HG03342 (cell line): Measurements from ENCODE around the gene SPANXN5.
"Not testable (repeated sequence)": the region's sequence is repeated elsewhere in the genome, so short reads cannot be mapped to it uniquely, and the experiment has no call there.

Experiments used
- ATAC-seq: cut with Tn5 transposase; IDR thresholded peaks from one replicate; pipeline ENCODE4 v1.9.1; 2021; ENCODE audit warnings: mild to moderate bottlenecking, moderate library complexity; ENCODE audit not compliant: unreplicated experiment

SPANXN5 gene, protein sequence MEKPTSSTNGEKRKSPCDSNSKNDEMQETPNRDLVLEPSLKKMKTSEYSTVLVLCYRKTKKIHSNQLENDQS

GRCh38 chrX:52797327-52797726 is at the start of gene SPANXN5:
Gene SPANXN5, minus strand, starts transcription at chrX:52797427. Its CDS starts 79 bp downstream, at chrX:52797348.
- not testable (repeated sequence) for ATAC-seq

DNA sequence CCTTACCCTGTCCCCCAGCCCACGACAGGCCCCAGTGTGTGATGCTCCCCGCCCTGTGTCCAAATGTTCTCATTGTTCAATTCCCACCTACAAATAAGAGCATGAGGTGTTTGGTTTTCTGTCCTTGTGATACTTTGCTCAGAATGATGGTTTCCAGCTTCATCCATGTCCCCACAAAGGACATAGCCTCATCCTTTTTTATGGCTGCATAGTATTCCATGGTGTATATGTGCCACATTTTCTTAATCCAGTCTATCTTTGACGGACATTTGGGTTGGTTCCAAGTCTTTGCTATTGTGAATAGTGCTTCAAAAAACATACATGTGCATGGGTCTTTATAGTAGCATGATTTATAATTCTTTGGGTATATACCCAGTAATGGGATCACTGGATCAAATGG is 46.4 kb upstream of the SPANXN5 start:
- not testable (repeated sequence) for ATAC-seq

GRCh38 chrX:52839137-52839536 is 41.9 kb upstream of the SPANXN5 start:
- peak; percentile 64 for ATAC-seq

- ATAC-seq = no peak
These were observed 33.3 kb upstream of the SPANXN5 start for GRCh38 chrX:52830551-52830950.

GRCh38 chrX:52824608-52825007 is 27.4 kb upstream of the SPANXN5 start:
- no peak for ATAC-seq

- no peak for ATAC-seq
These were observed 24.0 kb upstream of the SPANXN5 start for GRCh38 chrX:52821079-52821760.

DNA sequence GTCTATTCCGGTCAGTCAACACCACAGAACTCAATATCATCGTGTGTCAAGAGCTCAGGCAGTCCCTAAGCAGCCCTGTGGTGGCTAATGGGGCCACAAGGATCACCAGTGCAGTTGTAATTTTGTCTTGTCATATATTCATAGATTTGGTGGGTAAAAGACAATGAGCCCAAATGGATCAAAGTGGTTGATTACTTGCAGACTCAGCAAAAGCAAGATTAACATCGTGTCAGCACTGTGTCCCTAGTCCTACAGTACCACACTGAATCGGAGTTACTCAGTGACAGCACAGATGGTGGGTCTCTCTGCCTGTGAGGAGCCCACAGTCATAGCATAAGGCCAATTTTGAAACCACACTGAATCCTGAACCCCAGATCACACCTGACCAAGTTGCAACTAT is 22.6 kb upstream of the SPANXN5 start:
- no peak for ATAC-seq

DNA sequence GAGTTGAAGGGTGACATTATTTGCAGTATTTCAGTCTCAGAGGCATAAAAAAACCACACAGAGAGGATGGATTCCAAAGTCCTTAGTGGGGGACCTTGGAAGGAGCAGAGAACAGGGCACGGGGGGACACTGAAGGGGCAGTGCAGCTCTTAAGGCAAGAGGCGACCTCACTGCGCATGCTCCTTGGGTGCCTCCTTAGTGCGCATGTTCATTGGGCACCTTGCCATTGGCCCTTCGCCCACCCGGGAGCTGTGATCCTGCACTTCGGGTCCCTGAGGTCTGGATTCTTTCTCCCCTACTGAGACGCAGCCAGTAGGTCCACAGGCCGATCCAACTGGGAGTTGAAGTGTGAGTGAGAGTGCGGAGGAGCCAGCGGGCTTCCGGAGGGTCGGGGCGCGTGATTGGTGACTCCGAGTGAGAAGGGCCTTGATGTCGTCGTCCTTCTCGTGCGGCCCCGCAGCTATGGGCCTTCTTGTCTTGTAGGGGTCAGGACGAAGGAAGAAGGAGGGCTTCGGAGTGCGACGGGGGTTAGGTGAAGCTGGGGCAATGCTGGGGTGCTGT is 13.9 kb upstream of the SPANXN5 start, which contains the start of gene XAGE5:
XAGE5 (plus strand) TSS at position 223 of the 561 bp plus-strand sequence. CDS start 1,280 bp downstream, outside the sequence.
- no peak for ATAC-seq

DNA sequence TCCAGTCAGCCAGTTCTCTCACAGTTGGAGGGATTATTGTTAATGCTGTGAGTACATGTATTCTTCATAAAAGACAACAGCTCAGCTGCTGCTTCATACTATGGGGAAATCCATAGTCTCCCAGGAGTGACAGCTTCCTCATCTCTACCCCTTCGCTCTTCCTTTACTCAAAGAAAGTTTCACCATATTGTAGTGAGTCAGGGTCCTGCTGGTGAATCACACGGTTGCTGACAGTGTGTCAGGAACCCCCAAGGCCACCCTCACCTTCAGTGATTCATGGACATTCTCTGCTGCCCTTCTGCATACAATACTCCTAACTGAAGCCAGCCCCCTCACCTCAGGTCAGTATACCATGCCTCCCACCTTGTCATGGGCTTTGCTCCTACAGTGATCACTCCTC is 7.6 kb upstream of the SPANXN5 start:
- not testable (repeated sequence) for ATAC-seq

DNA sequence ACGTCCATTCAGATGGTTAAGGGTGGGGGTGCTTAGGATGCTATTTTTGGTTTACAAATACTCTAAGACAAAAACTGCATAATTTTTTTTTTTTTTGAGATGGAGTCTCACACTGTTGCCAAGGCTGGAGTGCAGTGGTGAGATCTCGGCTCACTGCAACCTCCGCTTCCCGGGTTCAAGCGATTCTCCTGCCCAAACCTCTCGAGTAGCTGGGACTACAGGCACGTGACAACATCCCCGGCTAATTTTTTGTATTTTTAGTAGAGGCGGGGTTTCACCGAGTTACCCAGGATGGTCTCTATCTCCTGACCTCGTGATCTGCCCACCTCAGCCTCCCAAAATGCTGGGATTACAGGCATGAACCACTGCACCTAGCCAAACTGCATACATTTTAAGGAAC is 23.7 kb downstream of the SPANXN5 start:
- not testable (repeated sequence) for ATAC-seq

DNA sequence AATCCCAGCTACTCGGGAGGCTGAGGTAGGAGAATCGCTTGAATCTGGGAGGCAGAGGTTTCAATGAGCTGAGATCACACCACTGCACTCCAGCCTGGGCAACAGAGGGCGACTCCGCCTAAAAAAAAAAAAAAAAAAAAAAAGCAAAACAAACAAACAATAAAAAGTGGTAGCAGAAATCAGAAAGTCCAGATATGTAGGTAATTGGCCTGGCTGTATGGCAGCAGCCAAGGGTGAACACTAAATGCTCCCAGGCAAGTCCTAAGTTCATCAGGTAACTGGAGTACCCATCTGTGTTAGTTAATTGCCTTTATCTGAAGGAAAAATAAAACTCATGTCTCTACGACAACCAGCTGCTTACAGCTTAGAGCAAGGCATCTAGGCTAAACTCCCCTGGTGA is 31.2 kb downstream of the SPANXN5 start:
- not testable (repeated sequence) for ATAC-seq

GRCh38 chrX:52750952-52751351 is 46.3 kb downstream of the SPANXN5 start, which contains the start of gene SSX2B:
Gene SSX2B, plus strand, starts transcription at chrX:52751252. Its CDS starts 1,429 bp downstream, at chrX:52752681.
- not testable (repeated sequence) for ATAC-seq
